Mesothelial cell of epicardium (in vitro differentiated cells): ENCODE results near the gene MTMR8. TPM values are rescaled to one million over a fixed set of nuclear protein-coding genes. Genes with fewer than 3 reads are reported as not detected.

ENCODE experiments used
- DNase-seq, 2 experiments: peaks; one replicate each; pipeline ENCODE4 v3.0.0; 2021; ENCODE audit warnings: low spot score in 2 of 2; ENCODE audit not compliant: unreplicated experiment in 2 of 2
- H3K27ac Mint-ChIP-seq: 2 replicates; pipeline ENCODE4 v1.8.0; 2021; ENCODE audit warnings: mixed read lengths
- H3K27me3 Mint-ChIP-seq: 2 replicates; pipeline ENCODE4 v1.8.0; 2021; ENCODE audit warnings: low read depth, mixed read lengths
- H3K36me3 Mint-ChIP-seq: 2 replicates; pipeline ENCODE4 v1.8.0; 2021; ENCODE audit warnings: mixed read lengths
- H3K4me1 Mint-ChIP-seq: 2 replicates; pipeline ENCODE4 v1.8.0; 2021; ENCODE audit warnings: mixed read lengths
- H3K4me3 Mint-ChIP-seq: 2 replicates; pipeline ENCODE4 v1.8.0; 2021; ENCODE audit warnings: mild to moderate bottlenecking, moderate library complexity, mixed read lengths
- H3K9me3 Mint-ChIP-seq: 2 replicates; pipeline ENCODE4 v1.8.0; 2021; ENCODE audit warnings: mixed read lengths
- total RNA-seq: library from RNA; stranded (reverse); gene quantifications from 3 replicates; pipeline ENCODE4 v1.2.1, GENCODE V29; 2021
- TF ChIP-seq, protein P1 (sequence below): fragments of 200-600 bp; sonication (generic); IDR thresholded peaks from one replicate; pipeline ENCODE4 v1.5.0; 2021; ENCODE audit warnings: antibody characterized with exemption; ENCODE audit not compliant: unreplicated experiment

The MTMR8 gene
- total RNA-seq, 1 donor from 2014 or later = 3.0 TPM

DNA sequence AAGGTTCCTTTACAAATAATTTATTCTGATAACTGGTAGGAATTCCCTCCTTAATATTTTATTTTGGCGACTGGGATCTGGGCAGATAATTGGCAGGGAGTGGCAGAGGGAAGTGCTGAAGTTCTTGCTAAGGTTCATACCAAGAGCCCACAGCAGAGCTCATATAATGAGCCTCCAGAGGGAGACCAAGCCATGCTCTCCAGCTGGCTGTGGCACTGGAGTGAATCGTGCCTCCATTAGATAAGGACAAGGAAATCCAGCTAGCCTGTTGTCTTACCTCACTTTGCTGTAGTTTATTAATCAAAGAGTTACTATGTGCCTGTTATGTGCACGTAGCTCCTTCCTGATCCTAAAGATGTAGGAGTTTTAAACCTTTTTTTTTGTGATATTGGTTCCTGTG is 166.1 kb downstream of the MTMR8 start:
- H3K27ac Mint-ChIP-seq = no peak overlapping the region
- no peaks in the 10 kb centered on the region for H3K27me3 Mint-ChIP-seq
- TF ChIP-seq, protein P1, sequence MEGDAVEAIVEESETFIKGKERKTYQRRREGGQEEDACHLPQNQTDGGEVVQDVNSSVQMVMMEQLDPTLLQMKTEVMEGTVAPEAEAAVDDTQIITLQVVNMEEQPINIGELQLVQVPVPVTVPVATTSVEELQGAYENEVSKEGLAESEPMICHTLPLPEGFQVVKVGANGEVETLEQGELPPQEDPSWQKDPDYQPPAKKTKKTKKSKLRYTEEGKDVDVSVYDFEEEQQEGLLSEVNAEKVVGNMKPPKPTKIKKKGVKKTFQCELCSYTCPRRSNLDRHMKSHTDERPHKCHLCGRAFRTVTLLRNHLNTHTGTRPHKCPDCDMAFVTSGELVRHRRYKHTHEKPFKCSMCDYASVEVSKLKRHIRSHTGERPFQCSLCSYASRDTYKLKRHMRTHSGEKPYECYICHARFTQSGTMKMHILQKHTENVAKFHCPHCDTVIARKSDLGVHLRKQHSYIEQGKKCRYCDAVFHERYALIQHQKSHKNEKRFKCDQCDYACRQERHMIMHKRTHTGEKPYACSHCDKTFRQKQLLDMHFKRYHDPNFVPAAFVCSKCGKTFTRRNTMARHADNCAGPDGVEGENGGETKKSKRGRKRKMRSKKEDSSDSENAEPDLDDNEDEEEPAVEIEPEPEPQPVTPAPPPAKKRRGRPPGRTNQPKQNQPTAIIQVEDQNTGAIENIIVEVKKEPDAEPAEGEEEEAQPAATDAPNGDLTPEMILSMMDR = no peak
- H3K4me1 Mint-ChIP-seq = no peaks in the 10 kb centered on the region
- peaks cover 29% of the 10 kb centered on the region for H3K9me3 Mint-ChIP-seq
- no peaks in the 10 kb centered on the region for H3K36me3 Mint-ChIP-seq
- H3K4me3 Mint-ChIP-seq = no peak overlapping the region
- DNase-seq = no peak

Other genes with a start within 250 kb of the MTMR8 start
- gene AMER1, start 189.7 kb downstream of the MTMR8 start, total RNA-seq = 15.0 to 15.8 TPM (median 15.8 TPM) in 3 replicates
- gene ASB12, start 164.8 kb downstream of the MTMR8 start, total RNA-seq = 0.18 to 0.73 TPM (median 0.67 TPM) in 3 replicates